ENCODE results near the gene CNTNAP2.

CNTNAP2 gene

DNA sequence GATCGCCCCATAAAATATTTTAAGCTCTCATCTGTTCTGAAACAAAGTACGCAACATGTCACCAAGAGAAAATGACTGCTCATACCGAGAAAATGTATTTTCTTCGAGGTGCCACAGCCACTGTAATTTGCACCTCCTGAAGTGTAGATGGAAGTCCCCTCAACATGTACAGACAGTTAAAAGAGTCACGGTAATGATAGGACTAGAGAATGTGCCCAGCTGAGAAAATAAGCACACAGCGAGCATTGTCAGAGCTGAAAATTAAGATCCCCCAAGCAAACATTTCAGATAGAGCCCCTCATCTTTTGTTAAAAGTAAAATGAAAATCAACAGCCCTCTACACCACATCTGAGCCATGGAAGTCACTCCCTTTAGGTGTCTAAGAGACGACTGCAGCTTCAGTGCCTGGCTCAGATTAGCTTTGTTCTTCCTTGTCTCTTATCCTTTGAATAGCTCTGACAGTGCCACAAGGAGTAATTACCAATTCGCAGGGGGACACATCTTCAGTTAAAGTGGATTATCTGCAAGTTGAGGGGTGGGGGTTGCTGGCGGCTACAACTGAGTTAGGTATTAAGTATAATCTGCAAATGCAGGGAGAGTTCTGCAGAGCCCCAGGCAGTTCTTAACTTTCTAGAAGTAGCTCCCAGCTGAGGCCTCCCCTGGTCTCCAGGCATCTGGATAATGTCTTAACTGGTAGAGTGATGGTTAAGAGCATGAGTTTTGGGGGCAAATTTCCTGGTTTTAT, 2251.3 kb downstream of the CNTNAP2 start:
- DNase-seq (ENCODE audit: low read depth in 2 of 3, low spot score in 2 of 3) = no peak

DNA sequence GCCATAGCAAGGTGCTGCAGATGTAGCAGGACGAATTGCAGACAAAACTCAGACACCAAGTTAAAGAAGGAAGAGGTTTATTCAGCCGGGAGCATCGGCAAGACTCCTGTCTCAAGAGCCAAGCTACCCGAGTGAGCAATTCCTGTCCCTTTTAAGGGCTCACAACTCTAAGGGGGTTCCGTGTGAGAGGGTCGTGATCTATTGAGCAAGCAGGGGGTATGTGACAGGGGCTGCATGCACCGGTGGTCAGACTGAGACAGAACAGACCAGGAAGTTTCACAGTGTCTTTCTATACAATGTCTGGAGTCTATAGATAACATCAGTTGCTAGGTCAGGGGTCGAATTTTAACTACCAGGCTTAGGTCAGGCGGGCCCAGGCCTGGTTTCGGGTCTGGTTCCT, 2252.0 kb downstream of the CNTNAP2 start:
- DNase-seq (ENCODE audit: low read depth in 2 of 3, low spot score in 2 of 3) = no peak

DNA sequence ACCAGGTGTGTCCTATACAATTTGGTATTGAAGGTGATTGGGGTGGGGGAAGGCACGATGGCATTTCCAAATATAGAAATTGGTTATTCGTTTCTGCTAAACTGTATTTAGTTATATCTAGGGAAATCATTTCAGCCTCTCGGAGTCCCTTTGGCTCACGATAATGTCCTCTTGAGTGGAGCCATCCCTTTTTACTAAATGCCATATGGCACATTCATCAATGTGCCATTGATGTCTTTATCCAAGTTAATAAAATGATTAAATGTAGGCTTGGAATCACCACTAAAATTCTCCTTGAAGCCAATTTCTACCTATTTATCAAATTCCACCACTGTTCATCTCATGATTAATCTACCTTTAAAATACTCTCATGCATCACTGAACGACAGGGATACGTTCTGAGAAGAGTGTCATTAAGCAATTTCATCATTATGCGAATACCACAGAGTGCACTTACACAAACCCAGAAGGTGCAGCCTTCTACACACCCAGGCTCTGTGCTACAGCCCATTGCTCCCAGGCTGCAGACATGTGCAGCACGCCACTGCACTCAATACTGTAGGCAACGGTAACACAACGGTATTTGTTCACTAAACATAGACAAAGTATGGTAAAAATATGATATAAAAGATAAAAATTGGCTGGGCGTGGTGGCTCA, 2254.8 kb downstream of the CNTNAP2 start:
- DNase-seq (ENCODE audit: low read depth in 2 of 3, low spot score in 2 of 3) = no peak

- DNase-seq (ENCODE audit: low read depth in 2 of 3, low spot score in 2 of 3) = no peak
Observed at GRCh38 chr7:148374396-148375259, 2258.0 kb downstream of the CNTNAP2 start.

- DNase-seq (ENCODE audit: low read depth in 2 of 3, low spot score in 2 of 3) = no peak
Observed at GRCh38 chr7:148379677-148380076, 2263.1 kb downstream of the CNTNAP2 start.

DNA sequence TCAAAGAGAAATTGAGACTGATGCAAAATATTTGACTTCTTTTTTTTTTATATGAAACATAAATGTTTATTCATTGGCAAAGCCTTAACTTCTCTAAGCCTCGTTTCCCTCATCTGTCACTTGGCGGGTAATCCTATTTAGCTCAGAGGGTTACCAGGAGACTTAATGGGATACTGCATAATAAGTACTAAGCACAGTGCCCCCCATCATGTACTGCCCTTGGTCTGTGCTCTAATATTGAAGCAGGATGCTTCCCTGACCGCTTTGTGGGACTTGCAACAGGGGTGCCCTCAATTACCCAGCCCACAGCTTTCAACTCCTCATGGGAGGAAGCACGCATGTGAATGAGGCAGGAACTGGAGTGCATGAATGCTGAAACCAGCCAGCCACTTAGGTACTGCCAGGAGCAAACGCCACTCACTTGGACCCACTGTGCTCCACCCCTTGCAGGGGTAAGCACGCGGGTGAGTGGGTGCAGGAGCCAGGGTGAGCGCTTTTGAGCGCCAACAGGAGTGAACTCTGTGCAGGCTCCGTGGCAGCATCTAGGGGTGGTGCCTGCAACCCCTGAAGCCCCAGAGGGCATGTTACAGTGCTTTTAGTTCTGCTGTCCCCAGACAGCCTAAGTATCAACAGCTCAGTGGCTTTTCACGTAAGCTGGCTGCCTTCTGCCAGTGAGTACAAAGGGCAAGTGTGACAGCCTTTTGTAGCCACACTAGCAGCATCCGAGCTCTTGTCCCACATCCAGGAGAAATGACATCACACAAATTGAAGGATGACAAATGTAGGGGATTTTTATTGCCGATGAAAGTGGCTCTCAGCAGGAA, 2264.2 kb downstream of the CNTNAP2 start:
- DNase-seq (ENCODE audit: low read depth in 2 of 3, low spot score in 2 of 3) = no peak

GRCh38 chr7:148382596-148382995, 2266.0 kb downstream of the CNTNAP2 start:
- no peak for DNase-seq (ENCODE audit: low read depth in 2 of 3, low spot score in 2 of 3)

GRCh38 chr7:148383651-148384050, 2267.1 kb downstream of the CNTNAP2 start:
- no peak for DNase-seq (ENCODE audit: low read depth in 2 of 3, low spot score in 2 of 3)

- no peak for DNase-seq (ENCODE audit: low read depth in 2 of 3, low spot score in 2 of 3)
Observed at GRCh38 chr7:148385009-148385682, 2268.5 kb downstream of the CNTNAP2 start.

GRCh38 chr7:148390381-148390780, 2273.8 kb downstream of the CNTNAP2 start:
- no peak for DNase-seq (ENCODE audit: low read depth in 2 of 3, low spot score in 2 of 3)

GRCh38 chr7:148391591-148391990, 2275.0 kb downstream of the CNTNAP2 start:
- no peak for DNase-seq (ENCODE audit: low read depth in 2 of 3, low spot score in 2 of 3)

DNA sequence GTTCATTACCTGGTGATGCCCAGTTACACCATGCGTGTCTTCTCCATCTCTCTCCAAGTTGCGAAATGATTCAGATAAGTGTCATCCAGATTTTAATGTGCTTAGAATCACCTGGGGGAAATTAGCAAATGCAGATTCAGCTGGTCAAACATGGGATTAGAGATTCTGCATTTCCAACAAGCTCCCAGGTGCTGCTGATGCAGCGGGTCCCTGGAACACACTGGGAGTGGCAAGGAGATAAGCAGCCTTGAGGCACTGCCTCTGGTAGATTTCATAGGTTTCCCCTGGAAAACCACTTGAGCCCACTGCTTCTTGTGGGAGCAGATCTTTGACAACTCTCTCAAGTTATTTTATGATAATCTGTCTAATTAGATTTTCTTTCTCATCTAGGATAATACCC, 2278.0 kb downstream of the CNTNAP2 start:
- no peak for DNase-seq (ENCODE audit: low read depth in 2 of 3, low spot score in 2 of 3)

DNA sequence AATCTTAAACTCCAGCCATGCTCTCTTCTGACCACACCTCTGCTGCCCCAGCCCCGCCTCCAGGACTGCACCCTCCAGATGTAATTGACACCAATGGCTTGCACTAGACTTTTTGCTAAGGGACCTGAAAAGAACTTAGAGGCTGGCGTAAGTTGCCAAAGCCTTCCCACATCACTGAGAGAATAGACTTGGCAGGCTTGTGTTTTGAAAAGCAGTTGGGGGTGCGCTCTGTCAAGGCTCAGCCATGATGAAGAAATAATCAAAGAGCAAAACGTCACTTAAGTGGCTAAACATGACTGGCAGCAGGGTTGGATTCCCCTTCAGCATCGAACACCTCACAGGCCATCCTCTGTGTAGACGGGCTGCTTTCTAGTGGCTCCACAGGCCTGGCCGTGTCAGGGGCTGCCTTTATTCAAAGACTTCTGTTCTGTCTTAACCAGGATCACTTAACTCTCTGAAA, 2278.8 kb downstream of the CNTNAP2 start:
- no peak for DNase-seq (ENCODE audit: low read depth in 2 of 3, low spot score in 2 of 3)

- no peak for DNase-seq (ENCODE audit: low read depth in 2 of 3, low spot score in 2 of 3)
Observed at GRCh38 chr7:148395990-148396716, 2279.6 kb downstream of the CNTNAP2 start.

- no peak for DNase-seq (ENCODE audit: low read depth in 2 of 3, low spot score in 2 of 3)
Observed at GRCh38 chr7:148397056-148397455, 2280.5 kb downstream of the CNTNAP2 start.

DNA sequence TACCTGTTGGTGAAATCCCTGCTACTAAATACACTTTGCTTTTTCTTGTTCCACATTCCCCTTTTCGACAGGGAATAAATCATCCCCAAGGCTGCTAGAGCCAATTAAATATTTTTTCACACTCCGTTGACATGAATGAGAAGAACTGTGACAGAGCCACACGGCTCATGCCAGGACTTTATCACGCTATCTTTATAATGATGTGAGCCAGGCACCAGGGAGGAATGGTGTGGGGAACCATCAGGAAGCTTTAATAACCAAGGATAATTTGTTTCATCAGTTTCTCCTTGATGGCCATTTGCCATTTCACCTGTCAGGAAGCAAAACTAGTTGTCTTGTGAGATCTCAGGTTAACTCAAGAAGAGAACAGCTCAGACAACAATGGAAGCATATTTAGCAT, 2280.9 kb downstream of the CNTNAP2 start:
- DNase-seq (ENCODE audit: low read depth in 2 of 3, low spot score in 2 of 3) = no peak

- DNase-seq (ENCODE audit: low read depth in 2 of 3, low spot score in 2 of 3) = no peak
Observed at GRCh38 chr7:148397985-148398384, 2281.4 kb downstream of the CNTNAP2 start.

GRCh38 chr7:148398844-148399365, 2282.3 kb downstream of the CNTNAP2 start:
- DNase-seq (ENCODE audit: low read depth in 2 of 3, low spot score in 2 of 3) = no peak

DNA sequence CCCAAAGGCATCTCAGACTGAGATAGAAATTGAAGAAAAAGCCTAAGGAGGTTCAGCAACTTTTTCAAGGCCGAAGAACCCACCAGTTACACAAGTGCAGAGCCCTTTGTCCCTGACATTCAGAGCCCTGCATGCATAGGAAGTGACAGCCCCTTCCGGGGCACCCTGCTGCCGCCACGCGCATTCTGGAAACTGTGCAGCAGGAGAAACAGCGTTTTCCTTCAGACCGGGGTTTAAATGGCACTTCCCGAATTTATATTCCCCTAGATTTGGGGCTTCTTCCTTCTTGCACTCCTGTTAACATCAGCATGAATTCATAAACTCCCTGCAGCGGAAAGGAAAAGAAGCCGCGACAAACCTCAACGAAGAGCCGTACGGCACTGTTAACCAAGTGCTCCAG, 2283.5 kb downstream of the CNTNAP2 start:
- no peak for DNase-seq (ENCODE audit: low read depth in 2 of 3, low spot score in 2 of 3)
